GM19324 (cell line): ENCODE measurements around the gene RUVBL2.
"Not testable (repeated sequence)": the region's sequence is repeated elsewhere in the genome, so short reads cannot be mapped to it uniquely, and the experiment has no call there.

Experiments used
- ATAC-seq: cut with Tn5 transposase; IDR thresholded peaks from one replicate; pipeline ENCODE4 v1.9.1; 2021; ENCODE audit warnings: mild to moderate bottlenecking, moderate library complexity; ENCODE audit not compliant: unreplicated experiment, low FRiP score

The RUVBL2 gene

GRCh38 chr19:49038557-49039276 is 45.0 kb downstream of the RUVBL2 start:
- ATAC-seq, result not testable (repeated sequence)

DNA sequence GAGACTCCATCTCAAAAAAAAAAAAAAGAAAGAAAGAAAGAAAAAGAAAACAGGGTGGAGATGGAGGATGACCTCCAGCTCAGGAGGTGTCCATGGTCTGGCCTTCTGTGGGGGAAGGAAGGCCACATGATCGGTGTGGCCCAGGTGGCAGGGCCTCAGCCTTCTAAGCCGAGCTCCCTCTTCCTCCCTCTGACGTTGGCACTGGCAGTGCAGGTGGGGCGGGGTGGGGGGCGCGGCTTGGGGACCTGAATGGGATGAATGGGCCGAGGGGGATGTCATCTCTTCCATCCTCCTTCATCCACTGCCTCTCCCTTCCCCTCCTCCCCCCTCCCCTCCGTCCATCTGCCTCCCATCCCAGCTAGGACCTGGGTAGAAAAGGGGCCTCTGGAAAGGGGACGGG is 46.0 kb downstream of the RUVBL2 start:
- not testable (repeated sequence) for ATAC-seq

DNA sequence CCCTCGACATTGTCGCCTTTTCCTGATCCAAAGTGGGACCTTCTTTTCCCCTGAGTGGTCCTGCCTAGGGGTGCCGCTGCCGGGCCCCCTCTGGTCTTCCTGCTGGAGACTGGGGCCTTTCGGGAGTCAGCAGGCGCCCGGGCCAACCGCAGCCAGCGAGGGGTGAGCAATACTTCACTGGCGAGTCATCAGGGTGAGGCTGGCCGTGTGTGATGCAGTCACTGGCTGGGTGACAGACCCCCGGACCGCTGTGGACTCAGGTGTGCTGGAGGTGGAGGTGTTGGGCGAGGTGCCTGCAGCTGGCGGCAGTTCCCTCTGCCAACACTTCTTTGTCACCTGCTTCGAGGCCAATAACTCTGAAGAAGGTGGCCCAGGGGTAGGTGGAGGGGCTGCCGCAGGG is 48.5 kb downstream of the RUVBL2 start:
- ATAC-seq, result no peak

GRCh38 chr19:49042666-49043065 is 49.0 kb downstream of the RUVBL2 start:
- not testable (repeated sequence) for ATAC-seq

GRCh38 chr19:49043548-49043947 is 49.9 kb downstream of the RUVBL2 start, which contains the start of gene CGB5:
CGB5 (plus strand) TSS chr19:49043848; CDS start chr19:49044210, 362 bp downstream.
- not testable (repeated sequence) for ATAC-seq

- ATAC-seq, result not testable (repeated sequence)
Observed at GRCh38 chr19:49049011-49049410, 55.3 kb downstream of the RUVBL2 start, which contains the start of gene CGB8. CGB8 (minus strand) TSS chr19:49049111; CDS start chr19:49048739, 372 bp downstream.

GRCh38 chr19:49049834-49050233 is 56.1 kb downstream of the RUVBL2 start:
- ATAC-seq, result not testable (repeated sequence)

GRCh38 chr19:49050376-49051033 is 56.8 kb downstream of the RUVBL2 start:
- not testable (repeated sequence) for ATAC-seq

DNA sequence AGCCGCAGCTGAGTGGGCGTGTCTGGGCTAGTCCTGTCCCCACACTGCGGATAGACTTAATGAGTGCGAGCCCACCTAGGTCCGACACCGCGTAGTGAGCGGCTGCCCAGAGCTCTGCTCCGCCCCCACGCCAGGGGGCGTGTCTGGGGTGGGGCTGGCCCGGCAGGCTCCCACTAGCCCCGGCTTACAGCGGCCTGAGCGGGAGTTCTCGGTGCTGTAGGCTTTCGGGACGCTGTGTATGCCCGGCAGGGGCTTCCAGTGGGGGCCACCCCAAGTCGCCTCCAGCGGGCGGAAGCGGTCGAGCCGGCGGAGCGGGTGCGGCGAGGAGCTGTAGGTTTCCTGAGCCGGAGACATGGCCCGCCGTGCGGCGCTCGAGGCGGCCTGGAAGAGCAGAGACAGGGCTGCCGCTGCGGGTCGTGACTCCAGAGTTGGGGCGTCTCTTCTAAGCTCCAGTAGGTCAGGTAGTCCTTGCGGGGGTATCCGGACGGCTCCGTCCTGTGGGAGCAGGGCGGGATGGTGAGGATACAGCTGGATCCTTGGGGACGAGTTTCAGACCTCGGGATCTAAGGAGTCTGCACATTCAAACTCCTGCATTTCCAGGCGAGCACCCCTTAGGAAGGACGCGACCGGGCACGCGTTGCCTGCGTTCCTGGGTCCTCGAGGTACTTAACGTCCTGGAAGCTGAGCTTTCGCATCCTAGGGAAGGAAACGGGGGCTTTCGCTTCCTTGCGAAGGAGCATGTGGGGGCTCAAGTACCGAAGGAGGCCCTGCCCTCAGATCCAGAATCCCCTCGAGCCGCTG is 62.6 kb downstream of the RUVBL2 start:
- ATAC-seq, result no peak

DNA sequence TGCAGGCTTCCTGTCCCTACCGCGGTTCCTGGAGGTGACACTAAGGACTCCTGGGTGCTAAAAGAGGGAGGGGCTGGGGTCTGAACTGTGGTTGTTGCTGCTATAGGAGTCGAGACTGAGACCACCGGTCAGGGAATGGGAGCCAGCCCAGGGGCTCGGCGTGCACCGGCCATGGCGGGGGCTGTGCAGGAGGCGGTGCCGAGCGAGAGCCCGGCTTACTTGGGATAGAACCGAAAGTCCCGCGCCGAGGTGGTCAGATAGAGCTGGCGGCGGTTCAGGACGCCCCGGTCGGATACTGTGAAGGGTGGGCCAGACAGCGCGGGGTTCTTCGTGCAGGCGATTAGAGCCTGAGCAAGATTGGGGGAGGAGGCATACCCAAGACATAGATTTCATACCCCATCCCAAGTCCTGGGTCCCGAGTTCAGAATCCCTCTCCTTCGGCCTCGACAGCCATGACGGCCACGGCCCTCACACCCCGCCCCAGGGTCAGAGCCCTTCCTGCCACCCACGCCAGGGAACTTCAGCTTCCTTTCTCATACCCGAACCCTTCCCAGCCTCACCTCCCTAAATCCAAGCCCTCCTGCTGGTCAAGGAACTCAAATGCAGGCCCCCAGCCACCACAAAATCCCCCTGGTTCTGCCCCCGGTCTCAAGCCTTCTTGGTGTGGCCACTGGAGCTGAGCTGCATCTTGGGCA is 63.4 kb downstream of the RUVBL2 start:
- ATAC-seq, result not testable (repeated sequence)

DNA sequence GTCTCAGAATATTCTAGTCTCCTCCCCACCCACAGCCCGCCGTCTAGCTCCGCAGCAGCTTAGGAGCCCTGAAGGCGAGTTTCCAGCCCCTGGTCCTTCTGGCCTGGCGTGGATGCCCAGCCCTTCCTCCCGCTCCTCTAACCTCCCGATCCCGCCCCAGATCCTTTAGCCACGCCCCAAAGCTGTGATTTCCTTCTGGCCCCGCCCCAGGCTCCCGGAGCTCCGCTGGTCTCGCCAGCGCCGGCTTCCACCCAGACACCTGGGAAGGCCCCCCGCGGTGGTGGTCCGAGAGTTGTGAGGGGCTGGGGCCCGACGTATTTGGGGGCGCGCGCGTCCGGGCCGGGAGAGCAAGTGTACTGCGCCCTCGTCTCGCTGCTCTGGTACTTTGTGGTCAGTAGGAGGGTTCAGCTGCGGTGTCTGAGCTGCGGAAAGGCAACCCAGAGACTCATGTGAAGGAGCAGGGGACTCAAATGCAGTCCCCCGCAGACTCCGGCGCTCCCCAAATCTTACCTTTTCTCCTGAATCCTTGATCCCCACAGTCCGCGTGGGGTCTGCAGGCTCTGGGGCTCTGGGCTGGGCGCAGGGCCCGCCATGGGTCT is 64.0 kb downstream of the RUVBL2 start, which contains the start of gene CGB7:
Gene CGB7, minus strand, starts transcription at position 114 of the 599 bp plus-strand sequence. CDS start 2,374 bp downstream, outside the sequence.
- no peak for ATAC-seq

DNA sequence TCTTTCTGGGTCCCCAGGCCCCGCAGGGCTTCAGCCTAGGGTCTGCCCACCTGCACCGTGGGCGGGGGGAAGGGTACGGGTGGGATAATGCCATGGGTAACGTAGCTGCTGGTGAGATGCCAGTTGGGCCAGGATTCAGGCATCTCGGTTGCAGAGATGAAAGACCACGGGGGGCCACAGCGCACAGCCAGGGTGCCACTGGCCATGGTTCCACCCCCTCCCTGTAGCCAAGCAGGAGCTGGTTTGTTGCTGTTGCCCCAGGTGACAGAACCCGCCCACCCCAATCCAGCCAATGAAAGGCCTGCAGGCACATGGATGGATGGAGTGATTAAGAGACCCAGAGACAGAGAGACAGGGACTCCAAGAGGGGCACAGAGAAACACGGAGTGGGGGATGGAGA is 64.9 kb downstream of the RUVBL2 start:
- no peak for ATAC-seq

GRCh38 chr19:49059053-49059452 is 65.4 kb downstream of the RUVBL2 start:
- no peak for ATAC-seq

- ATAC-seq, result no peak
Observed at GRCh38 chr19:49061000-49061399, 67.3 kb downstream of the RUVBL2 start.

DNA sequence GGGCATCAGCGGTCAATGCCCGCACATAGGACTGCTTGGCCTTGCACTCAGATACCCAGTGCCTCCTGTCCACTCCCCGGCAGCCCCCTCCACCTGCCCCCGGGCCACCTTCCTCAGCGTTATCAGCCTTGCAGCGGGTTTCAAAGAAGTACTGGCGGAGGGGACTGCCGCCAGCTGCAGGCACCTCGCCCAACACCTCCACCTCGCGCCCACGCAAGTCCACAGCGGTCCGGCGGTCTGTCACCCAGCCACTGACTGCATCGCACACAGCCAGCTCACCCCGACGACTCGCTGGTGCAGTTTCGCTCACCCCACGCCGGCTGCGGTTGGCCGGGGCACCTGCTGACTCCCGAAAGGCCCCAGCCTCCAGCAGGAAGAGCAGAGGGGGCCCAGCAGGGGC is 67.8 kb downstream of the RUVBL2 start:
- no peak for ATAC-seq

- no peak for ATAC-seq
Observed at GRCh38 chr19:49064029-49064629, 70.4 kb downstream of the RUVBL2 start.

DNA sequence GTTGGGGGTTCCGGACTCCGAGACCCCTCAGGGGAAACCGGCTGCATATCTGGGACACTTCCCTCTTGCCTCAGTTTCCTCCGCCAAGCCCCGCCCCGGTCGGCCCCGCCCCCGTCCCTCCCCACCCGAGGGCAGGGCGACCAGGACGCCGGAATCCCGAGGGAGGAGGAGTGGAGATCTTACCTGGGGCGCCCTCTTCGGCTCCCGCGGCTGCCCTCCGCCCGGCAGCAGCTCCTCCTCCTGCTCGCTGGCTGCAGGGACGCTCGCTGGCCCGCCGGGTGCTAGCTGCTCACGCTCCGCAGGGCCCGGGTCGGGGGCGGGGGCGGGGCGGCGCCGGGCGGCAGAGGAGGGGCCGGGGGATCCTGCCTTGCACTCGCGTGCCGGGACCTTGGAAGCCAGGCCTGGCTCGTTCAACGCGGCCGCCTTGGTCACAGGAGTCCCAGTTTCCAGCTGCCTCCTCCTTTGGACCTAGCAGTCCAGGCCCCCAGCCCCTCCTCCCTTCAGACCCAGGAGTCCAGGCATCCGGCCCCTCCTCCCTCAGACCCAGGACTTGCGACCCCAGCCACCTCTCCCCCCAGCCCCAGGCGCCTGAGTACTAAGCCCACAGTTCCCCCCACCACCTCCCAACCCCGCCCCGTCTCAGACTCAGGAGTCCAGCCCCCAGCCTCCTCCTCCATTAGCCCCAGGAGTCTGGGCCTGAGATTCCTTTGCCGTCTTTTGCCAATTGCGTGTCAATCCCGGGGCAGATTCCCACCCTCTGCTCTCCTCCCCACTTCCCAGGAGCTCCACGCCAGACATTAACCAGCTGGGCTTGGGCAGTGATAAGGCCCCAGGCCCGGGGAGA is 71.3 kb downstream of the RUVBL2 start, which contains the start of gene NTF4:
Gene NTF4, minus strand, starts transcription at position 51 of the 844 bp plus-strand sequence. CDS start 2,821 bp downstream, outside the sequence.
- ATAC-seq, result no peak
